T-helper 17 cell (primary cell): ENCODE measurements around the gene KRT78. TPM values are rescaled to one million over a fixed set of nuclear protein-coding genes. Genes with fewer than 3 reads are reported as not detected.
"Not testable (repeated sequence)": the region's sequence is repeated elsewhere in the genome, so short reads cannot be mapped to it uniquely, and the experiment has no call there.

Experiments used
- ATAC-seq: fragments of 150-1000 bp; cut with Tn5 transposase; 2 replicates; pipeline ENCODE4 v1.10.0; 2021; ENCODE audit warnings: mild to moderate bottlenecking, moderate library complexity
- DNase-seq, 3 donors: peaks; one replicate each; pipeline versions ENCODE4 v3.0.0 to v3.0.0-alpha.2; 2020 to 2021
- H3K9me3 ChIP-seq: one replicate; pipeline ENCODE4 v1.7.0; 2013; ENCODE audit warnings: low read length, mild to moderate bottlenecking; ENCODE audit not compliant: control insufficient read depth, poor library complexity, severe bottlenecking
- H3K27ac Mint-ChIP-seq: one replicate; pipeline ENCODE4 v1.8.0; 2022; ENCODE audit warnings: mild to moderate bottlenecking, moderate library complexity, mixed read lengths
- H3K27me3 Mint-ChIP-seq: one replicate; pipeline ENCODE4 v1.8.0; 2022; ENCODE audit warnings: mixed read lengths
- H3K36me3 Mint-ChIP-seq: one replicate; pipeline ENCODE4 v1.8.0; 2022; ENCODE audit warnings: low read depth, mixed read lengths
- H3K4me1 Mint-ChIP-seq: one replicate; pipeline ENCODE4 v1.8.0; 2022; ENCODE audit warnings: mild to moderate bottlenecking, mixed read lengths
- H3K4me3 Mint-ChIP-seq: one replicate; pipeline ENCODE4 v1.8.0; 2022; ENCODE audit warnings: mild to moderate bottlenecking, moderate library complexity, mixed read lengths
- total RNA-seq, 4 donors: library from RNA in 2 of 4; stranded (reverse) in 2 of 4; gene quantifications; one replicate each; pipeline ENCODE4 v1.2.3 and lab custom pipeline; 2022 to 2026

KRT78 gene
- total RNA-seq, 2 donors from 2014 or later = not detected

GRCh38 chr12:52865090-52865944, 16.5 kb upstream of the KRT78 start:
- DNase-seq (no peak), ATAC-seq (no peak)
- no peak overlapping the region for H3K27ac Mint-ChIP-seq
- peaks cover 3% of the 10 kb centered on the region for H3K36me3 Mint-ChIP-seq
- peaks cover 10% of the 10 kb centered on the region for H3K4me1 Mint-ChIP-seq
- peak overlapping the region; percentile 68 for H3K4me3 Mint-ChIP-seq
- no peaks in the 10 kb centered on the region for H3K27me3 Mint-ChIP-seq
- H3K9me3 ChIP-seq = no peaks in the 10 kb centered on the region

GRCh38 chr12:52862023-52862422, 13.2 kb upstream of the KRT78 start:
- peaks cover 3% of the 10 kb centered on the region for H3K36me3 Mint-ChIP-seq
- no peak for DNase-seq
- H3K9me3 ChIP-seq = no peaks in the 10 kb centered on the region
- peaks cover 2% of the 10 kb centered on the region for H3K4me1 Mint-ChIP-seq
- H3K27ac Mint-ChIP-seq = no peak overlapping the region
- no peaks in the 10 kb centered on the region for H3K27me3 Mint-ChIP-seq
- no peak overlapping the region for H3K4me3 Mint-ChIP-seq
- no peak for ATAC-seq

- no peak overlapping the region for H3K27ac Mint-ChIP-seq
- peaks cover 3% of the 10 kb centered on the region for H3K36me3 Mint-ChIP-seq
- no peaks in the 10 kb centered on the region for H3K4me1 Mint-ChIP-seq
- DNase-seq = no peak
- ATAC-seq = no peak
- no peaks in the 10 kb centered on the region for H3K9me3 ChIP-seq
- H3K4me3 Mint-ChIP-seq = no peak overlapping the region
- no peaks in the 10 kb centered on the region for H3K27me3 Mint-ChIP-seq
Observed at GRCh38 chr12:52861511-52861910, 12.7 kb upstream of the KRT78 start.

GRCh38 chr12:52860102-52860823, 11.5 kb upstream of the KRT78 start:
- H3K27me3 Mint-ChIP-seq = no peaks in the 10 kb centered on the region

GRCh38 chr12:52857500-52857899, 8.7 kb upstream of the KRT78 start:
- Mint-ChIP-seq H3K4me3 (no peak overlapping the region), H3K27me3 (peaks cover 18% of the 10 kb centered on the region), H3K4me1 (no peaks in the 10 kb centered on the region), H3K27ac (no peak overlapping the region), H3K36me3 (peaks cover 3% of the 10 kb centered on the region)
- DNase-seq (no peak), ATAC-seq (no peak)
- no peaks in the 10 kb centered on the region for H3K9me3 ChIP-seq

More at GRCh38 chr12:52860102-52860823, 11.5 kb upstream of the KRT78 start:
- H3K9me3 ChIP-seq = no peaks in the 10 kb centered on the region
- no peak overlapping the region for H3K4me3 Mint-ChIP-seq
- ATAC-seq (no peak), DNase-seq (no peak)
- no peaks in the 10 kb centered on the region for H3K4me1 Mint-ChIP-seq
- no peak overlapping the region for H3K27ac Mint-ChIP-seq
- H3K36me3 Mint-ChIP-seq = peaks cover 3% of the 10 kb centered on the region

- Mint-ChIP-seq H3K4me3 (no peak overlapping the region), H3K27ac (no peak overlapping the region), H3K4me1 (no peaks in the 10 kb centered on the region), H3K36me3 (peaks cover 3% of the 10 kb centered on the region), H3K27me3 (peaks cover 25% of the 10 kb centered on the region)
- no peak for ATAC-seq
- H3K9me3 ChIP-seq = no peaks in the 10 kb centered on the region
- no peak for DNase-seq
Observed at GRCh38 chr12:52856787-52857186, 8.0 kb upstream of the KRT78 start.

GRCh38 chr12:52856077-52856476, 7.3 kb upstream of the KRT78 start:
- ATAC-seq, H3K4me1 Mint-ChIP-seq: not testable (repeated sequence)

GRCh38 chr12:52851787-52852186, 3.0 kb upstream of the KRT78 start:
- ATAC-seq (no peak), DNase-seq (no peak)
- no peaks in the 10 kb centered on the region for H3K9me3 ChIP-seq
- Mint-ChIP-seq H3K36me3 (peaks cover 3% of the 10 kb centered on the region), H3K4me1 (no peaks in the 10 kb centered on the region), H3K27me3 (peaks cover 50% of the 10 kb centered on the region), H3K4me3 (no peak overlapping the region), H3K27ac (no peak overlapping the region)

More at GRCh38 chr12:52856077-52856476, 7.3 kb upstream of the KRT78 start:
- DNase-seq, H3K36me3 Mint-ChIP-seq, H3K27ac Mint-ChIP-seq, H3K9me3 ChIP-seq, H3K4me3 Mint-ChIP-seq: not testable (repeated sequence)
- H3K27me3 Mint-ChIP-seq = peaks cover 32% of the 10 kb centered on the region

GRCh38 chr12:52850681-52851080, 1.9 kb upstream of the KRT78 start:
- Mint-ChIP-seq H3K36me3 (peaks cover 3% of the 10 kb centered on the region), H3K27ac (no peak overlapping the region), H3K4me1 (no peaks in the 10 kb centered on the region), H3K4me3 (no peak overlapping the region), H3K27me3 (peaks cover 53% of the 10 kb centered on the region)
- H3K9me3 ChIP-seq = no peaks in the 10 kb centered on the region
- DNase-seq (no peak), ATAC-seq (no peak)

GRCh38 chr12:52849511-52849910, 717 bp upstream of the KRT78 start:
- DNase-seq (no peak), ATAC-seq (no peak)
- H3K4me1 Mint-ChIP-seq = peaks cover 3% of the 10 kb centered on the region
- no peaks in the 10 kb centered on the region for H3K9me3 ChIP-seq
- no peak overlapping the region for H3K4me3 Mint-ChIP-seq
- peaks cover 58% of the 10 kb centered on the region for H3K27me3 Mint-ChIP-seq
- no peak overlapping the region for H3K27ac Mint-ChIP-seq
- H3K36me3 Mint-ChIP-seq = peaks cover 3% of the 10 kb centered on the region

GRCh38 chr12:52847335-52848102, 1.3 kb downstream of the KRT78 start:
- peaks cover 41% of the 10 kb centered on the region for H3K27me3 Mint-ChIP-seq
- ATAC-seq (no peak), DNase-seq (no peak)
- peaks cover 6% of the 10 kb centered on the region for H3K4me1 Mint-ChIP-seq
- peaks cover 3% of the 10 kb centered on the region for H3K36me3 Mint-ChIP-seq
- H3K27ac Mint-ChIP-seq = no peak overlapping the region
- H3K4me3 Mint-ChIP-seq = no peak overlapping the region
- no peaks in the 10 kb centered on the region for H3K9me3 ChIP-seq

GRCh38 chr12:52846356-52846970, 2.3 kb downstream of the KRT78 start:
- no peaks in the 10 kb centered on the region for H3K9me3 ChIP-seq
- no peak for ATAC-seq
- no peak overlapping the region for H3K4me3 Mint-ChIP-seq
- H3K4me1 Mint-ChIP-seq = peaks cover 7% of the 10 kb centered on the region
- no peaks in the 10 kb centered on the region for H3K36me3 Mint-ChIP-seq
- DNase-seq = no peak
- peaks cover 31% of the 10 kb centered on the region for H3K27me3 Mint-ChIP-seq
- H3K27ac Mint-ChIP-seq = no peak overlapping the region

GRCh38 chr12:52845946-52846345, 2.8 kb downstream of the KRT78 start:
- Mint-ChIP-seq H3K27me3 (peaks cover 27% of the 10 kb centered on the region), H3K27ac (no peak overlapping the region), H3K36me3 (no peaks in the 10 kb centered on the region), H3K4me3 (no peak overlapping the region), H3K4me1 (peaks cover 7% of the 10 kb centered on the region)
- DNase-seq (no peak), ATAC-seq (no peak)
- no peaks in the 10 kb centered on the region for H3K9me3 ChIP-seq
